ENCODE data around the gene NANS. TPM values are rescaled to one million over a fixed set of nuclear protein-coding genes. Genes with fewer than 3 reads are reported as not detected.

Gene NANS
- total and polyA plus RNA-seq, 2 of the 13 experiments (the other 11 are each of a cell fraction or from before 2014, with no cell fraction given): 86.9 to 203 TPM

DNA sequence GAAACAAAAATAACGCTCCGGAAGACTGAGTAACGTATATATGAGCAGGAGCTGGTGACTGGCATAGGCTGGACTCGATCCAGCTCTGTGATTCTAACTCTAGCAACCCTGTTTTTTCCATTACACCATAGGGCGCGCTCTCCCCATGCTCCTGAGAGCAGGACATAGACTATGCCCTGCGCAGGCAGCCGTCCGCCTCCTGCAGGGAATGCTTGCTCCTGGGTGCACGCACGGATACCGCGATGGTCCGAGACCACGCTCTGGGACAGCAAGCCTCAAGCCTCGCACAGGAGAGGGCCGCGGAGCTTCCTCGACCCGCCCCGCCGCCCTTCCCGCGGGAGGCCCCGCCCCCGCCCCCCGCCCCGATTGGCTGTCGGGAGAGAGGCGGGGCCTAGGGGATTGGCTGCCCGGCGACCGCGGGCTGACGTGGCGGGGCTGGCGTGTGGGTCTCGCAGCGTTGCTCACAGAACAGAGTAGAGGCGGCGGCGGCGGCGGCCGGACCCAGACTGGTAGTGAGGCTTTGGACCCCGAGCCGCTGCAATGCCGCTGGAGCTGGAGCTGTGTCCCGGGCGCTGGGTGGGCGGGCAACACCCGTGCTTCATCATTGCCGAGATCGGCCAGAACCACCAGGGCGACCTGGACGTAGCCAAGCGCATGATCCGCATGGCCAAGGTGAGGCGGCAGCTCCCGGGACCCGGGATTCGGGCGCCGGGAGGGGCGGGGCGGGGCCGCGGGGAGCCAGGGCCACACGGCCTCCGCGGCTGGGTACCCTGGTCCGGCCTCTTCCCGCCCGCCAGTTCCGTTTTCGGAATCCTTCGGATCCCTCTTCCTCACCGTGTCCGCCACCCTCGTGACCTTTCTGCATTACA is at the start of gene NANS (continued):
- TF ChIP-seq KIAA2018 (CRISPR knock-in tag; IDR thresholded peaks at IDR 0.05; ENCODE audit: borderline replicate concordance): no peak
- TF ChIP-seq SRF (IDR thresholded peaks at IDR 0.05; ENCODE audit: low read depth, low read length): no peak
- TF ChIP-seq ZNF24 (IDR thresholded peaks at IDR 0.05): no peak
- TF ChIP-seq, protein P1, sequence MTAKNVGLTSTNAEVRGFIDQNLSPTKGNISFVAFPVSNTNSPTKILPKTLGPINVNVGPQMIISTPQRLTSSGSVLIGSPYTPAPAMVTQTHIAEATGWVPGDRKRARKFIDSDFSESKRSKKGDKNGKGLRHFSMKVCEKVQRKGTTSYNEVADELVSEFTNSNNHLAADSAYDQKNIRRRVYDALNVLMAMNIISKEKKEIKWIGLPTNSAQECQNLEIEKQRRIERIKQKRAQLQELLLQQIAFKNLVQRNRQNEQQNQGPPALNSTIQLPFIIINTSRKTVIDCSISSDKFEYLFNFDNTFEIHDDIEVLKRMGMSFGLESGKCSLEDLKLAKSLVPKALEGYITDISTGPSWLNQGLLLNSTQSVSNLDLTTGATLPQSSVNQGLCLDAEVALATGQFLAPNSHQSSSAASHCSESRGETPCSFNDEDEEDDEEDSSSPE (CRISPR knock-in tag; IDR thresholded peaks at IDR 0.05): peak; percentile 48; the same call in 1 of the 2 replicates
- TF ChIP-seq SALL1 (CRISPR knock-in tag; IDR thresholded peaks at IDR 0.05): peak; percentile 75
- no peak for TF ChIP-seq ZNF44 (CRISPR knock-in tag; IDR thresholded peaks at IDR 0.05)
- TF ChIP-seq CTCF (CRISPR knock-in tag; IDR thresholded peaks at IDR 0.05): peak; percentile 58
- TF ChIP-seq, protein P2, sequence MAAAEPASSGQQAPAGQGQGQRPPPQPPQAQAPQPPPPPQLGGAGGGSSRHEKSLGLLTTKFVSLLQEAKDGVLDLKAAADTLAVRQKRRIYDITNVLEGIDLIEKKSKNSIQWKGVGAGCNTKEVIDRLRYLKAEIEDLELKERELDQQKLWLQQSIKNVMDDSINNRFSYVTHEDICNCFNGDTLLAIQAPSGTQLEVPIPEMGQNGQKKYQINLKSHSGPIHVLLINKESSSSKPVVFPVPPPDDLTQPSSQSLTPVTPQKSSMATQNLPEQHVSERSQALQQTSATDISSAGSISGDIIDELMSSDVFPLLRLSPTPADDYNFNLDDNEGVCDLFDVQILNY (CRISPR knock-in tag; conservative IDR thresholded peaks at IDR 0.05): peak; percentile 41; the same call in 1 of the 2 replicates
- TF ChIP-seq KDM1A (CRISPR knock-in tag; IDR thresholded peaks at IDR 0.05): no peak
- TF ChIP-seq SRSF4 (IDR thresholded peaks at IDR 0.05; ENCODE audit: low read depth, low read length, poor library complexity, severe bottlenecking): no peak

All from HepG2 (cell line).